ENCODE data around the gene GTPBP1. TPM values are rescaled to one million over a fixed set of nuclear protein-coding genes. Genes with fewer than 3 reads are reported as not detected.

GTPBP1 gene
- total and polyA plus RNA-seq, 2 of the 13 experiments (the other 11 are each of a cell fraction or from before 2014, with no cell fraction given): 22.3 to 27.0 TPM

DNA sequence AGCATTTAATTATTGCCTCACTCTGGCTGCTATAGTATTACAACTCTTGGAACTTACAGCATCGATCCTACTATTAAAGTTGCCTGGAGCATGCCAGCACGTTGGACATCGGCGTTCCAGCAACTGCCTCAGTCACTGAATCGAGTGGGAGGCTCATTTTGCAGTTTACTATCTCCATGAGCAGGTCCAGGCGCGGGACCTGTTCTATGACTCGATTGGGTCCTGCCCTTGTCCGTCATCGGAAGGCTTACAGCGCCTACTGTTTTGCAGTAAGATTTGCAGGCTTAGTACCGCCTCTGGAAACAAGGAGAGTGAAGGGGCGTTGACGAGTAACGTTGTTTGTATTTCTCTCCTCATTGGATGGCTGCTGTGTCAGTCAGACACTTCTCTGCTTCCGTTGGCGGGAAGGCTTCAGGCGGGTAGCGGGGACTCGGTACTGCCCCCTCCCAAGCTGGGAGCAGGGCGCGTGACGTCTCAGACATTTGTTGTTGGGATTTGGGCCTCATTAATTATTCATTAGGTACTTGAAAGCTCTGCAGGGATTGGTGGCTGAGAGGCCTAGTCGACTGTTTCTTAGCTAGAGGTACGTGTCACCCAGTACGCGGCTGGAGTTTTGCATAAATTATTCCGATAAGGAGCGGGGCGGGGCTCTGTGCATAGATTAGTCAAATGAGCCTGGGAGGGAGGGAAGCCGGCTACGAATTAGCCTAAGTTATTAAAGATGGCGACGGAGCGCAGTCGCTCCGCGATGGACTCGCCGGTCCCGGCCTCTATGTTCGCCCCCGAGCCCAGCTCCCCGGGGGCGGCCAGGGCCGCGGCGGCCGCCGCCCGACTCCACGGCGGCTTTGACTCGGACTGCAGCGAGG is at the start of gene GTPBP1 (continued):
- TF ChIP-seq, protein P1, sequence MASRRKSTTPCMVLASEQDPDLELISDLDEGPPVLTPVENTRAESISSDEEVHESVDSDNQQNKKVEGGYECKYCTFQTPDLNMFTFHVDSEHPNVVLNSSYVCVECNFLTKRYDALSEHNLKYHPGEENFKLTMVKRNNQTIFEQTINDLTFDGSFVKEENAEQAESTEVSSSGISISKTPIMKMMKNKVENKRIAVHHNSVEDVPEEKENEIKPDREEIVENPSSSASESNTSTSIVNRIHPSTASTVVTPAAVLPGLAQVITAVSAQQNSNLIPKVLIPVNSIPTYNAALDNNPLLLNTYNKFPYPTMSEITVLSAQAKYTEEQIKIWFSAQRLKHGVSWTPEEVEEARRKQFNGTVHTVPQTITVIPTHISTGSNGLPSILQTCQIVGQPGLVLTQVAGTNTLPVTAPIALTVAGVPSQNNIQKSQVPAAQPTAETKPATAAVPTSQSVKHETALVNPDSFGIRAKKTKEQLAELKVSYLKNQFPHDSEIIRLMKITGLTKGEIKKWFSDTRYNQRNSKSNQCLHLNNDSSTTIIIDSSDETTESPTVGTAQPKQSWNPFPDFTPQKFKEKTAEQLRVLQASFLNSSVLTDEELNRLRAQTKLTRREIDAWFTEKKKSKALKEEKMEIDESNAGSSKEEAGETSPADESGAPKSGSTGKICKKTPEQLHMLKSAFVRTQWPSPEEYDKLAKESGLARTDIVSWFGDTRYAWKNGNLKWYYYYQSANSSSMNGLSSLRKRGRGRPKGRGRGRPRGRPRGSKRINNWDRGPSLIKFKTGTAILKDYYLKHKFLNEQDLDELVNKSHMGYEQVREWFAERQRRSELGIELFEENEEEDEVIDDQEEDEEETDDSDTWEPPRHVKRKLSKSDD (CRISPR knock-in tag; IDR thresholded peaks at IDR 0.05; ENCODE audit: low read depth): no peak
- TF ChIP-seq ZNF850 (CRISPR knock-in tag; conservative IDR thresholded peaks at IDR 0.05) (no peak), KLF16 (CRISPR knock-in tag; IDR thresholded peaks at IDR 0.05) (no peak), MAFF (IDR thresholded peaks at IDR 0.05; ENCODE audit: low read depth, low read length) (peak; percentile 80; the same call in 1 of the 2 replicates), NCOA2 (CRISPR knock-in tag; IDR thresholded peaks at IDR 0.05) (peak; percentile 18; the same call in 1 of the 2 replicates), TRIM24 (CRISPR knock-in tag; IDR thresholded peaks at IDR 0.05) (no peak), ZNF230 (CRISPR knock-in tag; IDR thresholded peaks at IDR 0.05) (no peak), ZNF232 (CRISPR knock-in tag; IDR thresholded peaks at IDR 0.05; ENCODE audit: borderline replicate concordance) (no peak), NR2F6 (IDR thresholded peaks at IDR 0.05) (no peak), NR2F6 (CRISPR knock-in tag; IDR thresholded peaks at IDR 0.05) (no peak)
- TF ChIP-seq, protein P2, sequence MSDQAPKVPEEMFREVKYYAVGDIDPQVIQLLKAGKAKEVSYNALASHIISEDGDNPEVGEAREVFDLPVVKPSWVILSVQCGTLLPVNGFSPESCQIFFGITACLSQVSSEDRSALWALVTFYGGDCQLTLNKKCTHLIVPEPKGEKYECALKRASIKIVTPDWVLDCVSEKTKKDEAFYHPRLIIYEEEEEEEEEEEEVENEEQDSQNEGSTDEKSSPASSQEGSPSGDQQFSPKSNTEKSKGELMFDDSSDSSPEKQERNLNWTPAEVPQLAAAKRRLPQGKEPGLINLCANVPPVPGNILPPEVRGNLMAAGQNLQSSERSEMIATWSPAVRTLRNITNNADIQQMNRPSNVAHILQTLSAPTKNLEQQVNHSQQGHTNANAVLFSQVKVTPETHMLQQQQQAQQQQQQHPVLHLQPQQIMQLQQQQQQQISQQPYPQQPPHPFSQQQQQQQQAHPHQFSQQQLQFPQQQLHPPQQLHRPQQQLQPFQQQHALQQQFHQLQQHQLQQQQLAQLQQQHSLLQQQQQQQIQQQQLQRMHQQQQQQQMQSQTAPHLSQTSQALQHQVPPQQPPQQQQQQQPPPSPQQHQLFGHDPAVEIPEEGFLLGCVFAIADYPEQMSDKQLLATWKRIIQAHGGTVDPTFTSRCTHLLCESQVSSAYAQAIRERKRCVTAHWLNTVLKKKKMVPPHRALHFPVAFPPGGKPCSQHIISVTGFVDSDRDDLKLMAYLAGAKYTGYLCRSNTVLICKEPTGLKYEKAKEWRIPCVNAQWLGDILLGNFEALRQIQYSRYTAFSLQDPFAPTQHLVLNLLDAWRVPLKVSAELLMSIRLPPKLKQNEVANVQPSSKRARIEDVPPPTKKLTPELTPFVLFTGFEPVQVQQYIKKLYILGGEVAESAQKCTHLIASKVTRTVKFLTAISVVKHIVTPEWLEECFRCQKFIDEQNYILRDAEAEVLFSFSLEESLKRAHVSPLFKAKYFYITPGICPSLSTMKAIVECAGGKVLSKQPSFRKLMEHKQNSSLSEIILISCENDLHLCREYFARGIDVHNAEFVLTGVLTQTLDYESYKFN (CRISPR knock-in tag; conservative IDR thresholded peaks at IDR 0.05): 0 out of 2 replicates have a peak, but pooled peaks have one; percentile 8
- TF ChIP-seq, protein P3, sequence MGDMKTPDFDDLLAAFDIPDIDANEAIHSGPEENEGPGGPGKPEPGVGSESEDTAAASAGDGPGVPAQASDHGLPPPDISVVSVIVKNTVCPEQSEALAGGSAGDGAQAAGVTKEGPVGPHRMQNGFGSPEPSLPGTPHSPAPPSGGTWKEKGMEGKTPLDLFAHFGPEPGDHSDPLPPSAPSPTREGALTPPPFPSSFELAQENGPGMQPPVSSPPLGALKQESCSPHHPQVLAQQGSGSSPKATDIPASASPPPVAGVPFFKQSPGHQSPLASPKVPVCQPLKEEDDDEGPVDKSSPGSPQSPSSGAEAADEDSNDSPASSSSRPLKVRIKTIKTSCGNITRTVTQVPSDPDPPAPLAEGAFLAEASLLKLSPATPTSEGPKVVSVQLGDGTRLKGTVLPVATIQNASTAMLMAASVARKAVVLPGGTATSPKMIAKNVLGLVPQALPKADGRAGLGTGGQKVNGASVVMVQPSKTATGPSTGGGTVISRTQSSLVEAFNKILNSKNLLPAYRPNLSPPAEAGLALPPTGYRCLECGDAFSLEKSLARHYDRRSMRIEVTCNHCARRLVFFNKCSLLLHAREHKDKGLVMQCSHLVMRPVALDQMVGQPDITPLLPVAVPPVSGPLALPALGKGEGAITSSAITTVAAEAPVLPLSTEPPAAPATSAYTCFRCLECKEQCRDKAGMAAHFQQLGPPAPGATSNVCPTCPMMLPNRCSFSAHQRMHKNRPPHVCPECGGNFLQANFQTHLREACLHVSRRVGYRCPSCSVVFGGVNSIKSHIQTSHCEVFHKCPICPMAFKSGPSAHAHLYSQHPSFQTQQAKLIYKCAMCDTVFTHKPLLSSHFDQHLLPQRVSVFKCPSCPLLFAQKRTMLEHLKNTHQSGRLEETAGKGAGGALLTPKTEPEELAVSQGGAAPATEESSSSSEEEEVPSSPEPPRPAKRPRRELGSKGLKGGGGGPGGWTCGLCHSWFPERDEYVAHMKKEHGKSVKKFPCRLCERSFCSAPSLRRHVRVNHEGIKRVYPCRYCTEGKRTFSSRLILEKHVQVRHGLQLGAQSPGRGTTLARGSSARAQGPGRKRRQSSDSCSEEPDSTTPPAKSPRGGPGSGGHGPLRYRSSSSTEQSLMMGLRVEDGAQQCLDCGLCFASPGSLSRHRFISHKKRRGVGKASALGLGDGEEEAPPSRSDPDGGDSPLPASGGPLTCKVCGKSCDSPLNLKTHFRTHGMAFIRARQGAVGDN (CRISPR knock-in tag; IDR thresholded peaks at IDR 0.05): peak; percentile 52
- TF ChIP-seq, protein P4, sequence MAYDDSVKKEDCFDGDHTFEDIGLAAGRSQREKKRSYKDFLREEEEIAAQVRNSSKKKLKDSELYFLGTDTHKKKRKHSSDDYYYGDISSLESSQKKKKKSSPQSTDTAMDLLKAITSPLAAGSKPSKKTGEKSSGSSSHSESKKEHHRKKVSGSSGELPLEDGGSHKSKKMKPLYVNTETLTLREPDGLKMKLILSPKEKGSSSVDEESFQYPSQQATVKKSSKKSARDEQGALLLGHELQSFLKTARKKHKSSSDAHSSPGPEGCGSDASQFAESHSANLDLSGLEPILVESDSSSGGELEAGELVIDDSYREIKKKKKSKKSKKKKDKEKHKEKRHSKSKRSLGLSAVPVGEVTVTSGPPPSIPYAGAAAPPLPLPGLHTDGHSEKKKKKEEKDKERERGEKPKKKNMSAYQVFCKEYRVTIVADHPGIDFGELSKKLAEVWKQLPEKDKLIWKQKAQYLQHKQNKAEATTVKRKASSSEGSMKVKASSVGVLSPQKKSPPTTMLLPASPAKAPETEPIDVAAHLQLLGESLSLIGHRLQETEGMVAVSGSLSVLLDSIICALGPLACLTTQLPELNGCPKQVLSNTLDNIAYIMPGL (CRISPR knock-in tag; IDR thresholded peaks at IDR 0.05; ENCODE audit: borderline replicate concordance in 1 of 2, low read depth in 1 of 2): no peak; a peak in 1 of 4 replicates
- TF ChIP-seq, protein P5, sequence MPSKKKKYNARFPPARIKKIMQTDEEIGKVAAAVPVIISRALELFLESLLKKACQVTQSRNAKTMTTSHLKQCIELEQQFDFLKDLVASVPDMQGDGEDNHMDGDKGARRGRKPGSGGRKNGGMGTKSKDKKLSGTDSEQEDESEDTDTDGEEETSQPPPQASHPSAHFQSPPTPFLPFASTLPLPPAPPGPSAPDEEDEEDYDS (CRISPR knock-in tag; IDR thresholded peaks at IDR 0.05): peak; percentile 94
